ENCODE data around the gene OCIAD1. TPM values are rescaled to one million over a fixed set of nuclear protein-coding genes. Genes with fewer than 3 reads are reported as not detected.

OCIAD1 gene
- total and polyA plus RNA-seq, 2 of the 13 experiments (the other 11 are each of a cell fraction or from before 2014, with no cell fraction given) = 67.3 to 74.9 TPM

DNA sequence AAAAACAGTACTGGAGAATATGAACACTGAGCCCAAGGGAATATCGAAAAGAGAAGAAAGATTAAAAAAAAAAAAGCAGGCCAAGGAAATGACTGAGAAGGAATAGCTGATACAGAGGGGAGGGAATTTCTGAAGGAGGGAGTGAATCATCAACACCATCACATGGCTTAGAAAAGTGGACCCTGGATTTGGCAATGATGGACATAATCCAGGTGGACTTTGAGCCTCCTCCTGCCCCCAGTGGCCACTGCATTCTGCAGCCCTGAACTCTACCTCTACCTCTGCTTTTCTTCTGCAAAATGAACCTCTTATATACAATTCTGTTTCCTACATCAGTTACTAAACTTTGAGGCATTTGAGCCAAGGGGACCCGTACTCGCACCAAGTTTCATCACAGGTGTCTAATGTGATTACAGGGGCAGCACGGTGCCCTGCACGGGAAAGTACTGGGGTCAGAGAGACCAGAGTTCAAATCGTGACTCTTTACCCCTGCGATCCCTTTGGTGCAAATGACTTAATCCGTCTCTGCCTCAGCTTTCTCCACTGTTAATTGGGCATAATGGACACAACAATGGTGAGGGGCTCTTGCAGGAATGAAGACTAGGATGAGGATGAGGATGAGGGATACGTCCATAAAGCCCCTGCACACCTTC lies 74.6 kb downstream of the OCIAD1 start (continued):
- no peak for TF ChIP-seq ZFY (CRISPR knock-in tag; IDR thresholded peaks at IDR 0.05)
- no peak for TF ChIP-seq BORCS8-MEF2B (CRISPR knock-in tag; IDR thresholded peaks at IDR 0.05)
- TF ChIP-seq PHF20 (CRISPR knock-in tag; IDR thresholded peaks at IDR 0.05) = no peak
- 0 out of 2 replicates have a peak, but pooled peaks have one; percentile 13 for TF ChIP-seq CEBPG (CRISPR knock-in tag; IDR thresholded peaks at IDR 0.05)
- no peak for TF ChIP-seq PAX8 (CRISPR knock-in tag; IDR thresholded peaks at IDR 0.05; ENCODE audit: borderline replicate concordance)
- TF ChIP-seq ZNF563 (CRISPR knock-in tag; IDR thresholded peaks at IDR 0.05) = no peak
- no peak for TF ChIP-seq HHEX (CRISPR knock-in tag; IDR thresholded peaks at IDR 0.05)
- peak; percentile 69 for TF ChIP-seq HNF4G (IDR thresholded peaks at IDR 0.05; ENCODE audit: borderline replicate concordance, low read depth, low read length)
- TF ChIP-seq HNF4G (CRISPR knock-in tag; IDR thresholded peaks at IDR 0.05; ENCODE audit: borderline replicate concordance, low read depth) = no peak
- peak; percentile 79 for TF ChIP-seq FOSL2 (CRISPR knock-in tag; IDR thresholded peaks at IDR 0.05)
- peak; percentile 83 for TF ChIP-seq HNF4A (CRISPR knock-in tag; IDR thresholded peaks at IDR 0.05)
- TF ChIP-seq SAP130 (CRISPR knock-in tag; IDR thresholded peaks at IDR 0.05; ENCODE audit: low read depth) = no peak

GRCh38 chr4:48906206-48907173 lies 75.6 kb downstream of the OCIAD1 start, which contains the start of gene OCIAD2:
TSS of gene OCIAD2 (minus strand) at chr4:48906774. CDS start at chr4:48904549, 2,225 bp downstream.
- intact Hi-C loops (cut with micrococcal nuclease; ENCODE audit: unreplicated experiment) = no loop called here
- TF ChIP-seq HOXA9 (CRISPR knock-in tag; IDR thresholded peaks at IDR 0.05; ENCODE audit: borderline replicate concordance) (no peak), NFATC3 (CRISPR knock-in tag; IDR thresholded peaks at IDR 0.05) (no peak), ZNF644 (CRISPR knock-in tag; IDR thresholded peaks at IDR 0.05; ENCODE audit: low read depth) (no peak), KDM2A (CRISPR knock-in tag; IDR thresholded peaks at IDR 0.05; ENCODE audit: borderline replicate concordance, low read depth) (no peak), ATRX (CRISPR knock-in tag; IDR thresholded peaks at IDR 0.05; ENCODE audit: borderline replicate concordance) (no peak), JDP2 (CRISPR knock-in tag; IDR thresholded peaks at IDR 0.05; ENCODE audit: borderline replicate concordance) (no peak), ZNF282 (IDR thresholded peaks at IDR 0.05; ENCODE audit: partially characterized antibody) (no peak)
- TF ChIP-seq, protein P1, sequence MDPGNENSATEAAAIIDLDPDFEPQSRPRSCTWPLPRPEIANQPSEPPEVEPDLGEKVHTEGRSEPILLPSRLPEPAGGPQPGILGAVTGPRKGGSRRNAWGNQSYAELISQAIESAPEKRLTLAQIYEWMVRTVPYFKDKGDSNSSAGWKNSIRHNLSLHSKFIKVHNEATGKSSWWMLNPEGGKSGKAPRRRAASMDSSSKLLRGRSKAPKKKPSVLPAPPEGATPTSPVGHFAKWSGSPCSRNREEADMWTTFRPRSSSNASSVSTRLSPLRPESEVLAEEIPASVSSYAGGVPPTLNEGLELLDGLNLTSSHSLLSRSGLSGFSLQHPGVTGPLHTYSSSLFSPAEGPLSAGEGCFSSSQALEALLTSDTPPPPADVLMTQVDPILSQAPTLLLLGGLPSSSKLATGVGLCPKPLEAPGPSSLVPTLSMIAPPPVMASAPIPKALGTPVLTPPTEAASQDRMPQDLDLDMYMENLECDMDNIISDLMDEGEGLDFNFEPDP (CRISPR knock-in tag; conservative IDR thresholded peaks at IDR 0.05) = no peak
- WGBS (ENCODE audit: low lambda C conversion rate) = 84% methylated on average over 41 of the region's 65 CpGs

More at GRCh38 chr4:48906206-48907173, 75.6 kb downstream of the OCIAD1 start, which contains the start of gene OCIAD2:
- Histone ChIP-seq H3K9me3 (ENCODE audit: low read length) (no peaks in the 10 kb centered on the region), H3K27me3 (ENCODE audit: control insufficient read depth in 1 of 2, insufficient read depth in 2 of 2, low read length in 2 of 2) (no peaks in the 10 kb centered on the region), H2AFZ (ENCODE audit: low read length) (no peak within 1 kb of the TSS), H3K79me2 (ENCODE audit: insufficient read depth, low read length) (no peaks in the 10 kb centered on the region), H3K4me2 (ENCODE audit: low read depth, low read length) (no peak within 1 kb of the TSS), H3K36me3 (replicated peaks in 1 of 2; ENCODE audit: control insufficient read depth in 1 of 2, insufficient read depth in 2 of 2, low read length in 2 of 2) (no peaks in the 10 kb centered on the region), H3K4me3 (replicated peaks in 1 of 3; ENCODE audit: insufficient read depth in 1 of 3, low read depth in 2 of 3, low read length in 3 of 3) (no peak within 1 kb of the TSS), H3K4me1 (ENCODE audit: insufficient read depth, low read length) (peaks cover 23% of the 10 kb centered on the region), H3K9ac (ENCODE audit: insufficient read depth, low read depth, low read length) (no peak within 1 kb of the TSS), H3K27ac (ENCODE audit: extremely low read length, insufficient read depth, low read length) (no peak within 1 kb of the TSS), H4K20me1 (ENCODE audit: insufficient read depth, low read length) (no peaks in the 10 kb centered on the region)
- BruUV-seq (replicated peaks) = no TSS peak
- FAIRE-seq = no peak
- no peak for DNase-seq (ENCODE audit: low spot score)
- ATAC-seq = no peak
- ChIA-PET POLR2A (no interaction called here), CTCF (ENCODE audit: low intra/inter-chr PET ratio, low total read pairs) (no interaction called here)
- in situ Hi-C loops (cut with HindIII; ENCODE audit: extremely low pct_ligation_motif_present, low pct_unique_long_range_greater_than_20kb) = no loop called here
